GM21717 (cell line): ENCODE measurements around the gene NEUROD1.
A peak's percentile ranks its signal among the peaks of the same experiment; 100 is the strongest.
"Not testable (repeated sequence)": the region's sequence is repeated elsewhere in the genome, so short reads cannot be mapped to it uniquely, and the experiment has no call there.

Experiments
- ATAC-seq: cut with Tn5 transposase; IDR thresholded peaks from one replicate; pipeline ENCODE4 v1.9.1; 2021; ENCODE audit warnings: mild to moderate bottlenecking, moderate library complexity; ENCODE audit not compliant: unreplicated experiment

NEUROD1 gene

GRCh38 chr2:181680055-181680936 is at the start of gene NEUROD1:
Gene NEUROD1 (minus strand): TSS chr2:181680517. CDS start chr2:181678860, 1,657 bp downstream.
- no peak for ATAC-seq

DNA sequence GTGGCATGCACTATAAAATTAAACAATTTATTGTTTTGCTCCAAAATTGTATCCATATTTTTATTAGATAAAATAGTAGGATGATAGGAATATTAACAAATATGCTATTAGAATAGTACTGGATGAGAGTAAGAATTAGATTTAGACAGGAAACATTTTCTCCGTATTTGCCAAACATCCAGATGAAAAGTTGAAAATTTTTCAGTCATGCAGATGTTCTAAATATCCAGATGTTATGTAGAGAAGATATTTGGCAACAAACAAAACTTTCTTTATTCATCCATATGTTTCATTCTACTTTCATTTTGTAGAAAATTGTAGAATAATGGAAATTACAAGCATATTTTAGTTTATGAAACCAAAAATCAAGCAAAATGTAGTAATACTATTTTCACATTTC is 45.2 kb upstream of the NEUROD1 start:
- ATAC-seq: no peak

DNA sequence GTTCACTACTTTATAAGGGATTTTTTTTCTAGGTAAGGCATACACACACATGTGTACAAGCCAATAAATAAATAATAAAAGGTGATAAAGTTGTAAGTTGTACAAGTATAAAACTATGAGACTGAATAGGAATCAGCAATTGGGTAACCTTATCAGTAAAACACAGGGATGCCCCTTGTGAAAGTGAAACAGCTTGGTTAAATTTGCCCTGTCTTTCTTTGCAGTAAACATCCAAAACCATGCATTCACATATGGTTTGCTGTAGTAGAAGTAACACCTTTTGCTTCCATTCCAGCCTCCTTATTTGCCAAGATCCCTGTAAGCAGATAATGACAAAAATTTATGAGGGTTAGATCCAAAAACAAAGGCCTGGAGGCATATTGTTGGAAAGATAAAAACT is 44.3 kb upstream of the NEUROD1 start:
- no peak for ATAC-seq

GRCh38 chr2:181723731-181724130 is 43.4 kb upstream of the NEUROD1 start:
- ATAC-seq: no peak

GRCh38 chr2:181715033-181715630 is 34.8 kb upstream of the NEUROD1 start:
- peak; percentile 84 for ATAC-seq

GRCh38 chr2:181711051-181711450 is 30.7 kb upstream of the NEUROD1 start:
- not testable (repeated sequence) for ATAC-seq

DNA sequence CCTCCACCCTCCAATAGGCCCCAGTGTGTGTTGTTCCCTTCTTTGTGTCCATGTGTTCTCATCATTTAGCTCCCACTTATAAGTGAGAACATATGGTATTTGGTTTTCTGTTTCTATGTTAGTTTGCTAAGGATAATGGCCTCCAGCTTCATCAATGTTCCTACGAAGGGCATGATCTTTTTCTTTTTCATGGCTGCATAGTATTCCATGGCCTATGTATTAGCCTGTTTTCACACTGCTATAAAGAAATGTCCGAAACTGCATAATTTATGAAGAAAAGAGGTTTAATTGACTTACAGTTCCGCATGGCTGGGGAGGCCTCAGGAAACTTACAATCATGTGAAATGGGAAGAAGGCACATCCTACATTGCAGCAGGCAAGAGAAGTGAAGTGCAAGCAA is 22.2 kb upstream of the NEUROD1 start:
- not testable (repeated sequence) for ATAC-seq

DNA sequence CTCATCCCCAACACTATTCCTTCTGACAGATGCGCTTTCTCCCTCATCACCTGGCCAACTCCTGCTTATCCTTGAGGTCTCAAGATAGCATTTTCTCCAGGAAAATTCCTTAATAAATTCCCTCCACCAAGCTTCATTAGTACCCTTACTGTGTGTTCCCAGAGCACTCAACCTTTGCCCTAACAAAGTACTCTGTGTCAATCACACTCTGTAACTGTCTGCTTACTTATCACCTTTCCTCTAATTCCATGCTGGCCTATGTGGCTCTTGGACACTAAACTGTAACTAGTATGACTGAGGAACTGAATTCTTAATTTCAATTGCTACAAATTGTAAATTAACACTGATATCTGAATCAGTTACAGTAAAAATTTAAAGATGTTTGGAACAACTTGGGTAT is 17.9 kb upstream of the NEUROD1 start:
- no peak for ATAC-seq

DNA sequence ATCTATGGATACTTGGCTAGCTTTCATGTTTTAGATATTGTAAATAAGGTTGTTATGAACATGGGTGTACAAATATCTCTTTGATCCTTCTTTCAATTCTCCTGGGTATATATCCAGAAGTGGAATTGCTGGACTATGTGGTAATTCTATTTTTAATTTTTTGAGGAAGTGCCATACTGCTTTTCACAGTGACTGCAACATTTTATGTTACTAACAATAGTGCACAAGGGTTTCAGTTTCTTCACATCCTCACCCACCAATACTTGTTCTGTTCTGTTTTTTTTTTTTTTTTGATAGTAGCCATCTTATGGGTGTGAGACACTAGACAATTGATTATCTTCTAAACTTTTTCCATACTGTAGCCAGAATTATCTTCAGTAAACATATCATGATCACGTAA is 17.3 kb upstream of the NEUROD1 start:
- ATAC-seq: peak; percentile 50

- ATAC-seq: peak; percentile 24
Observed at GRCh38 chr2:181697126-181697525, 16.8 kb upstream of the NEUROD1 start.

- ATAC-seq: no peak
Observed at GRCh38 chr2:181694271-181694670, 14.0 kb upstream of the NEUROD1 start.

GRCh38 chr2:181690860-181691259 is 10.5 kb upstream of the NEUROD1 start:
- no peak for ATAC-seq

DNA sequence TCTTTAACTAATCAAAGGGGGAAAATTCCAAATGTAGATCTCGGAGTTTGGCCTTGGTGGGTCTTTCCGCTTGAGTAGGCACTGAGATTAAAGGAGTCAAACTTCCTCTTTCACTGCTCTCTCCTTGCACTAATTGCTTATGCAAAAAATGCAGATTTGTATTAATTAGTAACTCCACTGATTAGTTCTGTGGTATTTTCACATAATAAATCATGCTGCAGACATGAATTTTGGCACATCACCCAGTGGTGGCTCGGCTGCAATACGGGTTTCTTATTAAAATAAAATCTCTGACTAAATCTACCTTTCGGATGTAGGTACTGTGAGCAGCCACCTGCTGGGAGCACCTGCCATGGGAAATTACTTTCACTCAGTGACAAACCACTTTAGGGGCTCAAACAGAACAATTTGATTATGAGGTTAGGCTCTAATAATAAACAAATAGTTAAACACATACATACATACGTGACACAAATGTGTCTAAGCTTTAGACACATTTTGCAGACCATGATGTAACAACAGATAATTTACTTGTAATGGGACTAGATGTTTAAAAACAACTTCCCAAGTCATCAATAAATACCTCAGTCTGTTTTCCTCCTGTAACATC is 6.4 kb upstream of the NEUROD1 start:
- ATAC-seq: no peak

GRCh38 chr2:181685150-181685688 is 4.9 kb upstream of the NEUROD1 start:
- ATAC-seq: no peak

DNA sequence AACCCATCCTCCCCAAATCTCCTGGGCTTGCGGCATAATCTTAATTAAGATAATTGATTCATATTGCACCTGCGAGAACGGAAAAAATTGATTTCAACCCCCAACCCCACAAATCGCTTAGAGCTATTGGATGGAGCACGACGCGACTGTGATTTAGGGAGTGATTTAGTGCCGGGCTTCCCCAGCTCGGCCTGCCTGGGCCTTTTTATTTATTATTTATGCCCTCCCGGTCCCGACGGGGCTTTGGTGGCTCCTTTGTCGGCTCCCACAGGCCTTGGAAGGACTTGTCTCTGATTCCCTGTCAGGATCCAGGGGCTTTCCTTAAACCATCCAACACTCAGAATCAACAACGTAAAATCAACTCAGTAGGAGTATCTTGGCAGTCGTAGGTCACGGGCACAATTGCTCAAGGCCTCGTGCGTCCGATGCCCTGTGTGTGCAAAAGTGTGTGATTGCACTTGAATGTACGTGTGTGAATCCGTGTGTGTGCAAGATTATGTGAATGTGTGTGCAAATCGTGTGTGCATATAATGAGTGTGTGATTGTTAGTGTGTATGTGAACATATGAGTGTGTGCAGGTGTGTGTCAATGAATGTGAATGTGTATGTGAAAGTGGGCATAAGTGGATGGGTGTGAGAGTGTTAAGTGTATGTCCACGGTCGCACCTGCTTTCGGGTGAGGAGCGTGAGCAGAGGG is 4.3 kb upstream of the NEUROD1 start:
- no peak for ATAC-seq

GRCh38 chr2:181683518-181684453 is 3.5 kb upstream of the NEUROD1 start:
- no peak for ATAC-seq

DNA sequence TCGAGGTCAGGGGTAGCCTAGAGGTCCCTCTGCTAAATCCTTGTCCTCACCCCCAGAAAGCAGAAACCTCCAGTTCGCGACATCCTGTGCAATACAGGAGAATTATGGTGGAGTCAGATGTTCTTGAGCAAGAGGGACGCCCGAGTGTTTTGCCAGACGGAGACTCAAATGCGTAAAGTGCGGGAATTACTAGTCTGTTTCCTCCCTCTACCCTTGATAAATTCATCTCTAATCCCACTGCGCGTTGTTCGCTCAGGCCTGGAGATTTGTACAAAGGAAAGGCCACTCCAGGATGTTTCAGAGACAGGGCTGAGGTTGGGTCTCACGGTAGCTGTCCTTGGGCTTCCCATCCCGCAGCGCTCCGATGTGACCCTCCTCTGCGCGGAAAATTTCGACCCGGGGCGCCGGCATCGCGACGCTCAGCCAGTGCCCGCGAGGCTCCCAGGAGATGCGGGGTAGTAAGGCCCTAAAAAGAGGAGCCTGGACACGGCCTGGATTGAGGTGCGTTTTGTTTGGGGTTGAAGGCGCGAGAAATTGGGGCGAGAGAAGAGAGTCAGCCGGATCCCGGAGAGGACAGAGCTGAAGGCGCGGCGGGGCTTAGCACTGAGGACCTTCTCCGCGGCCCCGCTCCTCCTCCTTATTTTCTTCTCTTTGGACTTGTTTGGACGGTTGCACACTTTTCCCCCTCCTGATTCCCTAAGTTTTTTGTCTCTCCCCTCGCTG is 2.6 kb upstream of the NEUROD1 start:
- no peak for ATAC-seq

GRCh38 chr2:181682026-181682789 is 1.9 kb upstream of the NEUROD1 start:
- ATAC-seq: no peak
